NCI-H526 treated with DMSO at 0.1 percent for 48 hours (cell line): Measurements from ENCODE around the gene TMCO4.
"Not testable (repeated sequence)": the region's sequence is repeated elsewhere in the genome, so short reads cannot be mapped to it uniquely, and the experiment has no call there.

Source experiments
- DNase-seq: peaks from one replicate; lab custom pipeline; 2025; lab: John Stamatoyannopoulos, UW

The TMCO4 gene

DNA sequence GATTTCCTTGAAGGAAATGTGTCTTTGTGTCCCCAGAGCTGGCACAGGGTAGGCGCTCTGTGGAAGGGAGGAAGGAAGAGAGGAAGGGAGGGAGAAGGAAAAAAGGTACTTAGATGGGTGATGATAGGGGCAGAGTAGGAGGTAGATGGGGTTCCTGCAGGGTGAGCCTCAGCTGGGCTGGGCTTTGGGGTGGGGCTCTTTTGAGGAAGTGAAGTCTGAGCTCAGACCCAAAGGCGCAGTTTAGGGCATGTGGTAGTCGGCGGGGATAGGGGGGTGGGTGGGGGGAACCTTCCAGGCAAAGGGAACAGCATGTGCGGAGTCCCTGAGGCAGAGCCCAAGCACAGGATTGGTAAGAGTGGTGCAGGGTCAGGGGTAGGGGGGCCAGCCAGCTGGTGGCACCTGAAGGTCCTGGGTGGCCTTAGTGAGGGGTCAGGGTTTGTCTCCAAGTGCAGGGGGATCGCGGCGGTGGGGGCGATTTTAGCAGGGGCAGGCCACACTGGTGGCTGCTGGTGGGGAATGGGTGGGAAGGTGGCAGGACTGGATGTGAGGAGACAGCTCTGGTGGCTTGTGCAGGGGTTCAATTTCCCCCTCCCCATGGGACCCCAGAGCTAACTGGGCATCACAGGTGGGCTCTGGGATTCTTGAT lies 143.5 kb downstream of the TMCO4 start:
- no peak for DNase-seq

DNA sequence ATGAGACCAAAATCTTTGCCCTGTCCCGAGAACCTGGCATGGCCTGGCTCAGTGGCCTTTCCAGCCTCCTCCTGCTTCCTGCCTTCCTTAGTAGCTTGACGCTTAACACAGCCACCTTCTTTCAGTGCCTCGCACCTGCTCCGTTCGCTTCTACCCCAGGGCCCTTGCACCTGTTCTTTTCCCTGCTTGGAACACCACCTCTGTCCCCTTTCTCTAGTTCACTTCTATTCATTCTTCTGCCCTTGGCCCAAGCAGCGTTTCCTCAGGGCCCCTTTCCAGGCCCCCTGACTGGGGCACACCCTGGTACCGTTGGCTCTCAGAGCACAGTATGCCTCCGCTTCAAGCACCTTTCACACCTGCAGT lies 144.0 kb downstream of the TMCO4 start:
- no peak for DNase-seq

DNA sequence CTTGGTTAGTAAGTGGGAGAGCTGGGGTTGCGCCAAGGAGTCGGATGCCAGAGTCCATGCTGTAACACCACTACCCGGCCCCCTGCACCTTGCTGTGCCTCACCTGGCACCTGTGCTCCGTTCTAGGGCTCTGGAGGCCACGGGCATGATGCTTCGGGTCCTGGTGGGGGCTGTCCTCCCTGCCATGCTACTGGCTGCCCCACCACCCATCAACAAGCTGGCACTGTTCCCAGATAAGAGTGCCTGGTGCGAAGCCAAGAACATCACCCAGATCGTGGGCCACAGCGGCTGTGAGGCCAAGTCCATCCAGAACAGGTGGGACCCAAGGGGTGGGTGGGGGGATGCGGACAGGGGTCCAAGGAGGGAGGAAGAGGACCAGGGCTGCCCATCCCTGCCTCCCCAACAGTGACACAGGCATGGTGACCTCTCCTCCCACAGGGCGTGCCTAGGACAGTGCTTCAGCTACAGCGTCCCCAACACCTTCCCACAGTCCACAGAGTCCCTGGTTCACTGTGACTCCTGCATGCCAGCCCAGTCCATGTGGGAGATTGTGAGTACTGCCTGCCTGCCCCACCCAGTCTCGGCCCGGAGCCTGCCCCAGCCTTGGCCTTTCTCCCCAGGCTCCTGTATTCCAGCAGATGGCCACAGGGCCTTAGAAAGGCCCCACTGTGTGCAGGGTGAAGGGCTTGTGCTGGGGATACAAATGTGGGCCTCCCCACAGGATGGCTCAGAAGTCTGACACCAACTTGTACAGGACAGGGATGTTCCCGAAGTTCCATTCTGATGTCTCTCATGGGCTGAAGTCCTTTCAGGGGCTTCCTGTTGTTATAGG lies 144.6 kb downstream of the TMCO4 start:
- DNase-seq: no peak

DNA sequence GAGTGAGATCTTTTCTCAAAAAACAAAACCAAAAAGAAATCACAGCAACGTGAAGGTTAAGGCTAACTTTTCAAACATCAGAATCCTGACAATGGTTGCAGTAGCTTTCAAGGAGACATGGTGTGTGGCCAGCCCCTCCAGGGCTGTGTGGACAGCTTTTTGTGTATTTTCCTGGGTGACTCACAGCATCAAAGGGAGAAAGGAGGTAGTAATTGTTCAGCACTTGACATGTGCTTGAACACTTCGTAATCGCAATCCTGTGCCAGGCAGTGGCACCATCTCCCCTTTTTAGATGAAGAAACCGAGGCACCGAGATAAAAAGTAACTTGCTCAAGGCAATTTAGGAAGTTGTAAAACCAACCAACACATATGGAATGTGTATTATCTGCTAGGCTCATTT lies 145.3 kb downstream of the TMCO4 start:
- DNase-seq: no peak

DNA sequence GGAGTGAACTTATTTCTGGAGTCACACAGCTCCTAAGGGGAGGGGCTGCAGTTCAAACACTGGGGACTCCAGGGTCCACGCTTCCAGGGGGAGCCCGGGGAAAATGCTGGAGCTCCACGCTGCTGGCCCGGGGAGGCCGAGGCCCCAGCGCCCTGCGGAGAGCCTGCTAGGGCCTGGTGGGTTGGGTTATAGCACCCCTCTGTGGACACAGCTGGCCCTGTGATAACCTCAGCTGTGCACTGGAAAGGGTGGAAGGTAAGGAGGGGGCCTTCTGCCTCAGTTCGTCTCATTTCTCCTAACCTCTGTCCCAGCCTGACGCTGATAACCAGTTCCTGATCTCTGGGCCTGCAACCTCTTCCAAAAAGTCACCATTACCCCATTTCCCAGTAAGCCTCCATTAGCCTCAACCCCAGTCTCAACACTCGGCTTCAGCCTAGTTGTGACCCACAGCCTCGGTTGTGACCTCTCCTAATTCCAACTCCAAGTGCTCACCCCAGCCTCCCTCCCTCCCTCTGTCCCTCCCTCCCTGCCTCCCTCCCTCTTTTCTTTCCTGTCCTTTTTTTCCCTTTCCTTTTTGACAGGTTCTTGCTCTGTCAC lies 148.5 kb downstream of the TMCO4 start:
- DNase-seq: no peak

DNA sequence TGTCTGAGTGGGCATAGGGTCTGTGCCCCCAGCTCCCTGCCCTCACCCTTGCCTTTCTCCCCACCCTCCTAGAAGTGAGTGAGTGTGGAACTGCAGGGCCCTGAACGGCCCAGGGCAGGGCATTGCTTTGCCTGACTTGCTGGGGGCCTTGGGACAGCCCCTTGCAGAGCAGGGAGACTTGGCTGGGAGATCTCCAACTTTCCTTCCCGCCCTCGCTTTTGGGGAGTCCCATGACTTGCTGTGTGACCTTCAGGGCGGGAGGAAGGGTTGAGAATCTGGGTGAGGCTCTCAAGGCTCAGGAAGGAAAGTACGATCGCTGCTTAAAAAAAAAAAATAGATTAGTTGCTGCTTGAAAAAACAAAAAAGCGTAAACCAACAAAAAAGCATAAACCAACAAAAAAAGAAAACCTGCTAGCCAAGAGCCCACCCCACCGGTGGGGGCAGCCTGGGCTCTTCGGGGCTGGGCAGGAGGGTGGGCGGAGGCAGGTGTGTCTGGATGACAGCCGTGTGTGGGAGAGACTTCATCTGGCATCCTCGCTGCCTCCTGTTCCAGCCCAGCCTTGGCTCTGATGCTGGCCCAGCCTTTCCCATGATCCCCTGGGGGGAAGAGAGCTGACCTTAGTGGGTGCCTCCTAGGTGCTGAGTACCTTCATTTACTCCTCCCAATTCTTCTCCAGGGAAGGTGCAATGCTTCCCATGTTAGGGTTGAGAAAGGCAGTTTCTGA lies 149.1 kb downstream of the TMCO4 start:
- DNase-seq: no peak

DNA sequence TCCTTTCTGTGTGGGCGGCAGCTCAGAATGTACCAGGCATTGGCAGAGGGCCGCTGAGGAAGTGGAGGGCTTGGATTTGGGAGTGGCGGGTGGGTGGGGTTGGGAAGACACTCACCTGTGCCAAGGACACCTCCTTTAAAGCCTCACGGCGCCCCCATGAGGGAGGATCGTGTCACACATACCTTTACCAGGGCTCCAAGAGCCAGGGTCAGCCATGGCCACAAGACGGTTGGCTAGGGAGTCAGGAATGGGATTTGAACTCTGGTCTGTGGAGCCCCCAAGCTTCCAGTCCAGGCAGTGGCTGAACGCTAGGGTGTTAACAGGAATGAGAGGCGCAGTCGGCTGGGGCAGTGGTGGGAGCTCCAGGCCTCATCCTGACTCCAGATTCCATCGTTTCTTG lies 151.0 kb downstream of the TMCO4 start:
- DNase-seq: no peak

DNA sequence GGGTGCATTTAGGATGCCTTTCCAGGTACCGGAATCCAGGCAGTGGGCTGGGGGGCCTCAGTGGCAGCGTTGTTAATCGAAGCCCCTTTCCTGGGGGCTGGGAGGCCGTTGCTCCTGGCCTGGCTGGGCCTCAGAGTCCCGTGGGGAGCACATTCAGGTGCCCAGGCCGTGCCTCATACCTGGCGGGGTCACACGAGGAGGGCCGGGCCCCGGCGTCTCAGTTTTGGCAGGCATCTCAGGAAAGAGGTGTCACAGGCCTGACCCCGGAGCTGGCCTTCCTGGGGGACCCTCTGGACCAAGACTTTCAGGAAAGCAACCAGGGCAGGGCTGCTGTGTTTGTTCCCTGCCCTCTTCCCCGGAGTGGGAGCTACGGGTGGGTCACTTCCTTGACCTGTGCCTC lies 151.5 kb downstream of the TMCO4 start:
- DNase-seq: no peak

DNA sequence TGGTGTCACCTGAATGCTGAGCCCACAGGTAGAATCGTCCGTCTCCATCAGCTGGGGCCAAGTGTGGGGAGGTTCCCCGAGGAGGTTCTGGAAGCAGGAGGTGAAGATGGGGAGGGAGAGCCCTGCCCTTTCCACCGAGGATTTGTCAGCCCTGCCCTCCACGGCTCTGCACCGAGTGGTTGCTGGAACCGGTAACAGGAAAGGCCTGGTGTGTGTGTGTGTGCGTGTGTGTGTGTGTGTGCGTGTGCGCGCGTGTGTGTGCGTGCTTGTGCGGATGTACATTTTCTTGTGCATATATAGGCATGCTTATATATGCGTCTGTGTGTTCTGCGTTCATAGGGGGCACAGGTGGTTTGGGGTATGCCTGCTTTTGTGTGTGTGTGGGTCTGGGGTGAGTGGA lies 152.1 kb downstream of the TMCO4 start:
- no peak for DNase-seq

DNA sequence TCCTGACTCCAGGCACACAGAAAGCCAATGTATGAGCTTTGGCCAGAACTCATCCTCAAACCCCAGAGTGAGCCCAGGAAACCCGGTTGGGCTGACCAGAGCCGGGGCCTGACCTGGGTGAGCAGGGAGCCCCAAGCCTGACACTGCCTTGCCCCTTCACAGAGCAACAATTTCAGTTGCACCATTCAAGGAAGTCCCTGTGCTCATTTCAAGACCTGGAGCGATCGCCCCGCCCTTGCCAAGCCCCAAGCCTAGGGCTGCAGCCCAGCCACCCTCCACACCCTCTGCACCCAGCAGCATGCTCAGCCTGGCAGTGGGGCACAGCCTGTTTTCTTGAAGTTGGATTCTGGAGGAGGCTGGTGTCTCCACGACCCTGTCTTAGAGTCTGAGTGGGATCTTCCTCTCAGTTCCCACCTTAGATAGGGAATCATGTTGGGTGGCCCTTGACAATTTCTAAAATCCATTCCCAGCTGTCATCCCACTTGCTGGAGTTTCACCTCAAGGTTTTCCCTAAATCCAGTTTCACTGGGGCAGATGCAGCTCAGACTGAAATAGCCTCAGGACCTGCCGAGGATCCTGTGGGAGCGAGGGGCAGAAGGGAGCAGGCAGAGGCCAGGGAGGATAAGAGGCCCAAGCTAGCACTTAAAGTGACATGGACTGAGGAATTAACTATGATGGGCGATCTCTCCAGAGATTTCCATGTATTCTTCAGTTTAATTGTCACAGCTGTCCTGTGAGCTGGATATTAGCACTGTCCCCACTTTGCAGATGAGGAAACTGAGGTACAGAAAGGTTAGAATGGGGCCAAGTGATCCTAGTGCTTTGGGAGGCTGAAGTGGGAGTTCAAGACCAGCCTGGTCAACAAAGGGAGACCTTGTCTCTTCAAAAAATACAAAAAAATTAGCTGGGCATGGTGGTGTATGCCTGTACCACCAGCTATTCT lies 153.1 kb downstream of the TMCO4 start:
- DNase-seq: no peak

DNA sequence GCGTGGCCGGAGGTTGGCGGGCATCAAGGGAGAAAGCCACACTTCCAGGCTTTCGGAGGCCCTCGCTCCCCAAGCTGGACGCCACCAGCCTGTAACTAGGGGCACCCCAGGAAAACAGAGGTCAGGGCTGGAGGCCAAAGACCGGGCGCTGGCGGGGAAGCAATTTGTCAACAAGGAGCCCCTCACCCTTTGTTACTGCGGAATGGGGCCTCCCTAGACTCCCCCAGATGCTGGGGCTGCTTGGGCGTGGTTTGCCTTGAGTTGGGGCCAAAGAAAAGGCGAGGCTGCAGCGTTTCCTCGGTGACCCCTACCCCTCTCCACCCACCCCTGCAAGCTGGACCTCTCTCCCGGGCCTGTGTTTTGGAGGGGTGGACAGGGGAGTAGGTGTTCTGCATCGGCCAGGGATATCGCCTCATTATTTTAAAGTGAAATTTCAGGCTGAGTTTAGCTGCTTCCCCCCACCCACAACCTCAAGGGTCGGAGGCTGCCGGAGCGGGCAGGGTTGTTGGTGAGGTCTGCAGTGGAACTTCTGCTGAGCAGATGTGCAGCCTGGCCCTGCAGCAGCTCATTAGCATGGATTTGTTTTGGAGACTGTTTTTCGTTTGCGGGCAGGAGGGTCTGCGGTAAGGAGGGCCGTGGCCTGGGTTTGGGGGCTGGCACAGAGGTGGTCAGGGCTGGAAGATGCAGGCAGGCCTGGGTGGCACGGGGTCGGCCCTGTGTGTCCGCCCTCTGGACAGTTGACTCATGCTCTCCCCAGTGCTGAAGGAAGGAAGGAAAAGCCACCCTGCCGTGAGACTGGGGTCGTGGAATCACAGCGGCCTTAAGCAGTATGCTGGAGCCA lies 154.1 kb downstream of the TMCO4 start:
- DNase-seq: no peak

DNA sequence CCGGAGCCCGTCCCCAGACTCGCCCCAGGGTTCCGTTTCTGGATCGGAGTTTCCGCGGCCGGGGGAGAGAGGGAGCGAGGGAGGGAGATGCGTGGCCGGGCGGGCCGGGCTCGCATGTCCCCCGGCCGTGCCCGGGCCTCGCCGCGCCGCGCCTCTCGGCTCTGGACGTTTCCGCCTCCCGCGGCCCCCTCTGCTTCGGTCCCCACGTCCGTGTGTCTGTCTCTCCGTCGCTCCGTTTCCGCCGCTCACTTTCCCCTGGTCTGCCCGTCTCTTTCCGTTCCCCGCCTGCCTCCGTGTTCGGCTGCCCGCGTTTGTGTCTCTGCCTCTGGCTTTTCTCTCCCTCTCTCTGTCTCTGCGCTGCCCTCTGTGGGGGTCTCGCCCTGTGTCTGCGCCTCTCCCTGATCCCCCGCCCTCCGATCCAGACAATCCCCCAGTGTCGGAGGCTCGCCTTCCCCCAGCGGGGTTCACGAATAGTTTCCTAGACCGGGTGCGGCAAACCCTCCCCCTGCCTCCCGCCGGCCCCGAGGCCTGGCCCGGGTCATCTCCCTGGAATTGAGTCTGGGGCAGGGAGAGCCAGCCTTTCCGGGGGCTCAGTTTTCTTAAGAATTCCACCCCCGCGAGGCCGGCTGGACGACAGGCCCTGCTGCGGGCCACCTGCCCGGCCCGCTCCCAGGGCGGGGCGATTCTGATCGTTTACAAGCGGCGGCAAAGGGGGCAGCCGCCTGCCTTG lies 154.9 kb downstream of the TMCO4 start:
- DNase-seq: no peak

DNA sequence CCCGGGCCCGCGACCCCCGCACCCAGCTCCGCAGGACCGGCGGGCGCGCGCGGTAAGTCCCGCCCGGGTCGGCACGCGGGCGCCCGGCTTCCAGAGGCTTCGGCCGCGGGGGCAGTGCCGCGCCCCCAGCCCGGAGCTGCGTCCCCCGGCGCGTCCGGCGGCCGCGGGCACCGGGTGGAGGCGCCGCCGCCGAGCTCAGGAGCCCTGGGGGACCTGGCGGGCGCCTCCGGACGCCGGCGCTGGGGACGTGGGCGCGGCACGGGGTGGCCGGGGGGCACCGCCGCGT lies 155.4 kb downstream of the TMCO4 start:
- no peak for DNase-seq

DNA sequence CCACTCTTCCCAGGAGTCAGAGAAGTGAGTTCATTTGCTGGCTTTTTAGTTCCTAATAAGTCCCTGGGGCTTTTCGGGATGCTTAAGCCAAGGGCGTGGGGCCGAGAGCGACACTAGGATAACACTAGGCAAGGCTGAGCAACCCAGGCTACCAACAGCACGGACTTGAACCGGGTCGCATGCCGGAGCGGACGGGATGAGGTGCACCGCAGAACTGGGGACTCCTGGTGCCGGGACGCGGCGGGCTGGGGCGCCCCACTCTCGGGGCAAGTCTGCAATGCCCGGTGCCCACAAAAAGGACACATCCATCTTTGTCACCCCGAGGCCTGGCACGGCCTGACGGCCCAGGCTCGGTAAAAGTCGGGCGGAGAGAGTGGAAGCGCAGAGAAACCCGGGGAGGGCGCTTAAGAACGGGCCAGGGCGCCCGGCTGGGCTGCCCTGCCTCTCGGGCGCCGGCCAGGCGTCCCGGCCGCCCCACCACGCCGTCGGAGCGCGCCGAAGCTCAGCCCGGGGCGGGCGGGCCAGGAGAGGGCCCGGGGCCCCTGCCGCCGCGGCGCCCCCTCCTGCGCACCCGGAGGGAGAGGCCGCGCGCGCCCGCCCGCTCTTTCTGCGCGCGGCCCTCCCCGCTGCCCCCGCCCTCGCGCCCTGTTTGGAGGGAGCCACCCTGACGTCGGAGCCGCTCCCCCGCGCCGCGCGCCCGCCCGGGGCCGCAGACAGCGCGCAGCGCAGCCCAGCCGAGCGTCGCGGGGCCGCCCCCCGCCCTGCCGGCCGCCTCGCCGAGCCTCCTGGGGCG lies 155.9 kb downstream of the TMCO4 start, which contains the start of gene NBL1:
Gene NBL1, plus strand, starts transcription at position 710 of the 793 bp plus-strand sequence. CDS start 10,720 bp downstream, outside the sequence.
- no peak for DNase-seq

DNA sequence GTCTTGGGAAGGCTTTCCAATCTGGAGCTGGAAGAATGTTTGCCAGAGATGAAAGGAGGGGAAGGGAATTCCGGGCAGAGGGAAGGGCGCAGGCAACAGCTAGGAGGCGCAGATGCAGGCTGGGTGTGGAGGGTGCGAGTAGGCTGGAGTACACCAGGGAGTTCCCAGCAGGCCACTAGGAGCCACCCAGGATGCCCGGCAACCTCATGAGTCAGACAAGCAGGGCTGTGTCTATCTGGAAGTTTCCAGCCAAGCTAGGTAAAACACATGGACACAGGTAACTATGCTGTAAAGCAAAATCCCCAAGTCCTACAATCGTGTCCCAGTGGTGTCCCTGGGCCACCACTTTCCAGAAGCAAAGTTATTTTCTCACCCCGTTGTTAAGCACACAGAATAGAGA lies 156.6 kb downstream of the TMCO4 start:
- DNase-seq: no peak

DNA sequence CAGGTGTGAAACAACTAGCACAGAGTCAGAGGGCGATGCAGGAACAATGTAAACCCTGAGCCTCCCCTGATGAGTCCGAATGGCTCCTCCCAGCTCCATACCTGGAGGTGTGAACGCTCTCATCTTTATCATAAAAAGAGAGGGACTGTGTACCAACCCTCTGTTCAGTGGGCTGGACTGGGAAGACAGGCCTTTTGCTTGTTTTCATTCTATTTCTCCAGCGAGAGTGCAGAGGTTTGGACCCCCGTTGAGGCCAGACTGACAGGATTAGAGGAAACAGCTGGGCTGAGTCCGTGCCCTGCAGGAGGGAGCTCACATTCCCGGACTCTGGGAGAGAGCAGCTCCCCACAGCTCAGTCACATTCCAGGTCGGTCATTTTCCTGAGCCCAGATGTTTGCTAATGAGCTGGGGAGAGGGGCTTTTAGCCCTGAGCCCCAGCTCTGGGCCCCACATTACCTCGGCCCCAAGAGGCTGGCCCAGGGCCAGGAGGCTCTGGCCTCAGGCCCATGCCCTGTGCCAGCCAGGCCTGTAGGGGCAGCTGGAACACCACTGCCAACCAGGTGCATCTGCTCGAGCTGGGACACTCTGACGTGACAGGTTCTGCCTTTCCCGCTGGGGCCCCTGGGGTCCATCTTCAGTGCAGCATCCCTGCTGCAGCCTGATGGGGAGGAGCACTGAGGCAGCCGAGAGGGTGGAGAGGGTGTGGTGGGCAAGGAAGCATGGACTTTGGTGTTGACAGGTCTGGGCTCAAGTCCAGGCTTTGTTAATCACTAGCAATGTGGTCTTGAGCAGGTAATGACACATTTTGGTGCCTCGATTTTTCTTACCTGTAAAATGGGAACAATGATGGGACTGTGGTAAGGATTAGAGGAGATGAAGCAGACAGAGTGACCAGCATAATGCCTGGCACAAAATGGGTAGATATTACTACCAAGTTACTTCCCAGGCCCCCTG lies 159.1 kb downstream of the TMCO4 start:
- no peak for DNase-seq

DNA sequence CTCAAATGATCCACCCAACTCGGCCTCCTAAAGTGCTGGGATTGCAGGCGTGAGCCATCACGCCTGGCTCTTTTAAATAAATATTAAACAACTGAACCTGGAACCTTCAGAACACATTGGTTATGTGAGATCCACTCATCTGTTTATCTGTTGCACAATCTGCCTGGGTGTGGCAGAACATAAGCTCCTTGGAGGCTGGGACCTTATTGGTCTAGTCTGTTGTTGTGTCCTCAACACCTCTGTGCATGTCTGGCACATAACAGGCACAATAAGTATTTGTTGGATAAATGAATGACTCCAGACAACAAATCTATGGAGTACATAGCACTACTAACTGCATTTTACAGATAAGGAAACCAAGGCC lies 159.7 kb downstream of the TMCO4 start:
- DNase-seq: no peak

DNA sequence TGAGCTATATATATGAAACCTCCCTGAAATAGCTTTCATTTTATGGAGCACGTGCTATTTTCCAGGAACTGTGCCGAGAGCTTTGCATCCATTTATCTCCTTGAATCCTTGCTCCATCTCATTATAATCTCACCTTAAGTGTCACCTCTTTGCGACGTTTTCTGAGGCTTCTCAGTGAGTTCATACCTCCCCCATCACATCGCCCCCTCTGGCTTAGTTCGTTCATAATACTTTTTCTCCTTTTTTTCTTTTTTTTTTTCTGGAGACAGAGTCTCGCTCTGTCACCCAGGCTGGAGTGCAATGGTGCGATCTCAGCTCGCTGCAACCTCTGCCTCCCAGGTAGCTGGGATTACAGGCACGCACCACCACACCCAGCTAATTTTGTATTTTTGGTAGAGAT lies 160.5 kb downstream of the TMCO4 start:
- DNase-seq: not testable (repeated sequence)
